ENCODE measurements around the gene PHLDA3.

Gene PHLDA3

GRCh38 chr1:201427963-201428362, 41.0 kb downstream of the PHLDA3 start:
- DNase-seq = no peak

DNA sequence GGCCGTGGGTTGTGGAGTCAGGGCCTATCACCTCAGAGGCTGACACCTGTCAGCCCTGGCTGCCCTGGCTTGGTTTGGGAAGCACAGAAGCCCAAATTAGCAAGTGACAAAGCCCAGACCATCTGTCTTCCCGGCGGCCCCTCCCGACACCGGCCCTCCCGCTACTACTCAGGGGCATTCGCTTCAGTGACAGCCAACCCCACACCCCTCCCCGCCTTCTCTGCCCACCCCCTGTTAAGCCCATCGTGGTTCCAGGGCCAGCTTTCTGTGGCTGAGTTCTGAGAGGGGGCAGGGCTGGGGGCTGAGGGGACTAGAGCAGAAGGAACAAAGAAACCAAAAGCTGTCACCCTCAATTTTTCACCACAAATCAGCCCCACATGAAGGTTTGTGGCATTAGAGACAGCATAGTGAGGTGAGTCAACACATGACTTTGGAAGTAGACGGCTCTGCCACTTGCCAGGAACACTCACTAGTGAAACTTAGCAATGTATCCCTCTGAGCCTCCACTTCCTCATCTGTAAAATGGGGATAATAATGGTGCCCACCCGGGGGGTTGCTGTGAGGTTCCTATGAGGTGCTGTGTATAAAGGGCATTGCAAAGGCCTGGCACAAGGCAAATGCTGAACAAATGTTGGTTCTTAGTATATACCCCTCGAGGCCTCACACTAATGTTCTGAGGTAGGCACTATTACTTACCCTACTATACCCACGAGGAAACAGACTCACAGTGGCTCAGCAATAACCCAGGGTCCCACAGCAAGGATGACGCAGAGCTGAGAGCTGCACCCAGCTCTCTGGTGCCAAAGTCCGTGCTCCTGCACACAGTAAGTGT, 42.3 kb downstream of the PHLDA3 start:
- peak; percentile 20 for DNase-seq

- DNase-seq = no peak
These were observed 44.8 kb downstream of the PHLDA3 start for GRCh38 chr1:201424146-201424545.

- DNase-seq = no peak
These were observed 45.3 kb downstream of the PHLDA3 start for GRCh38 chr1:201423655-201424054.

GRCh38 chr1:201422436-201423030, 46.5 kb downstream of the PHLDA3 start:
- no peak for DNase-seq

GRCh38 chr1:201422026-201422425, 47.0 kb downstream of the PHLDA3 start:
- DNase-seq = no peak

DNA sequence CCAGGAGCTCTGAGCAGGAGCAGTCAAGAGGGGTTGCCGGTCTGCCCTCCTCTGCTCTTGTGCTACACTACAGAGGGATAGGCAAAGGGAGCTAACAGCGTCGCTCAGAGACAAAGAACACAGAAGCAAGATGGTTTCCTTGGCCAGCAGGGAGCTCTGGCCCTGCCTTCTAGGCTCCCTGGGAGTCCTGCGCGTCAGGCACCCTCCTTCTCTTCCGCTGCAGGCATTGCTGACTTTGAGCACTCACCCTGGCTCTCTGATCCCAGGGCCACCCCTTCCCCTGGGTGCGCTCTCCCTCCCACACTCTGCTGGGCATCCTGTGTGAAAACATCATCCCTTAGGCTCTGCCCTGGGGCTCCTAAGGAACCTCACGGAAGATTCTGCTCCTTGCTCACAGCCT, 47.9 kb downstream of the PHLDA3 start:
- DNase-seq = no peak

GRCh38 chr1:201420608-201421002, 48.4 kb downstream of the PHLDA3 start:
- no peak for DNase-seq

- DNase-seq = no peak
These were observed 49.0 kb downstream of the PHLDA3 start for GRCh38 chr1:201419746-201420607.

- DNase-seq = no peak
These were observed 49.7 kb downstream of the PHLDA3 start for GRCh38 chr1:201419256-201419655.

- DNase-seq = no peak
These were observed 50.5 kb downstream of the PHLDA3 start for GRCh38 chr1:201418461-201418860.
